Smooth muscle cell (in vitro differentiated cells): ENCODE data around the gene RNGTT. TPM values are rescaled to one million over a fixed set of nuclear protein-coding genes. Genes with fewer than 3 reads are reported as not detected.
"Not testable (repeated sequence)": the region's sequence is repeated elsewhere in the genome, so short reads cannot be mapped to it uniquely, and the experiment has no call there.

Experiments
- DNase-seq: peaks from one replicate; lab custom pipeline; 2025; ENCODE audit not compliant: unreplicated experiment; lab: John Stamatoyannopoulos, UW
- H2AFZ ChIP-seq: fragments of 200-600 bp; sonication (generic); 2 replicates; pipeline ENCODE4 v1.6.0; 2016; ENCODE audit warnings: antibody characterized with exemption, low read depth, mild to moderate bottlenecking
- H3F3A ChIP-seq: fragments of 200-600 bp; sonication (generic); 2 replicates; pipeline ENCODE4 v1.6.0; 2017; ENCODE audit warnings: antibody characterized with exemption, low read depth
- H3K27ac ChIP-seq: fragments of 200-600 bp; sonication (generic); 2 replicates; pipeline ENCODE4 v1.5.1; 2016; ENCODE audit warnings: low read depth, mild to moderate bottlenecking
- H3K27me3 ChIP-seq: fragments of 200-600 bp; sonication (generic); 2 replicates; pipeline ENCODE4 v1.6.1; 2016; ENCODE audit warnings: low read depth, mild to moderate bottlenecking
- H3K36me3 ChIP-seq: fragments of 200-600 bp; sonication (generic); 2 replicates; pipeline ENCODE4 v1.5.1; 2016; ENCODE audit warnings: low read depth
- H3K4me1 ChIP-seq: fragments of 200-600 bp; sonication (generic); 2 replicates; pipeline ENCODE4 v1.5.1; 2016; ENCODE audit warnings: low read depth
- H3K4me2 ChIP-seq: fragments of 200-600 bp; sonication (generic); 2 replicates; pipeline ENCODE4 v1.6.0; 2016; ENCODE audit warnings: mild to moderate bottlenecking
- H3K4me3 ChIP-seq: fragments of 200-600 bp; sonication (generic); 2 replicates; pipeline ENCODE4 v1.5.1; 2016; ENCODE audit warnings: mild to moderate bottlenecking
- H3K79me2 ChIP-seq: fragments of 200-600 bp; sonication (generic); 2 replicates; pipeline ENCODE4 v1.6.0; 2016; ENCODE audit warnings: low read depth, mild to moderate bottlenecking
- H3K9ac ChIP-seq: fragments of 200-600 bp; sonication (generic); 2 replicates; pipeline ENCODE4 v1.6.0; 2016; ENCODE audit warnings: low read depth
- H3K9me3 ChIP-seq: fragments of 200-600 bp; sonication (generic); replicated peaks from 2 replicates; pipeline ENCODE4 v1.5.1; 2016; ENCODE audit warnings: low read depth
- H4K20me1 ChIP-seq: fragments of 200-600 bp; sonication (generic); 2 replicates; pipeline ENCODE4 v1.6.0; 2016; ENCODE audit warnings: low read depth
- CTCF ChIP-seq: fragments of 200-600 bp; sonication (generic); IDR thresholded peaks from 2 replicates; pipeline ENCODE4 v1.5.1; 2017; ENCODE audit warnings: borderline replicate concordance, mild to moderate bottlenecking, antibody characterized with exemption; ENCODE audit not compliant: insufficient read depth, poor library complexity, severe bottlenecking
- WGBS: methylation state at CpG from one replicate; pipeline ENCODE4 v1.1.7; 2016; ENCODE audit warnings: low lambda C conversion rate; 5-methylcytosine and 5-hydroxymethylcytosine counted together
- polyA plus RNA-seq: library from polyadenylated mRNA; unstranded; fragments of >200 nt; fragmentation: Nextera tagmentation; extraction: Ambion mirVana; gene quantifications from 2 replicates; pipeline ENCODE4 v1.2.1, GENCODE V29; 2016
- total RNA-seq: library from RNA; depleted of rRNA; stranded (reverse); fragments of >200 nt; gene quantifications from 2 replicates; pipeline ENCODE4 v1.2.3, GENCODE V29; 2014

The RNGTT gene
- total and polyA plus RNA-seq, 2 experiments from 2014 or later: 7.5 to 22.7 TPM

- 100% methylated on average over 1 of the region's 1 CpG for WGBS
- Histone ChIP-seq H2AFZ (no peak overlapping the region), H3K4me2 (no peak overlapping the region), H3K4me1 (no peaks in the 10 kb centered on the region), H3K4me3 (no peak overlapping the region), H3K27ac (no peak overlapping the region), H3K79me2 (peaks cover 65% of the 10 kb centered on the region), H3F3A (no peaks in the 10 kb centered on the region), H3K9ac (no peak overlapping the region), H3K9me3 (peaks cover 16% of the 10 kb centered on the region), H4K20me1 (peaks cover 3% of the 10 kb centered on the region), H3K36me3 (peaks cover 7% of the 10 kb centered on the region), H3K27me3 (no peaks in the 10 kb centered on the region)
- DNase-seq: no peak
- no peak for TF ChIP-seq CTCF
Observed at GRCh38 chr6:88952065-88952704, 11.2 kb downstream of the RNGTT start.

GRCh38 chr6:88945415-88946008, 17.9 kb downstream of the RNGTT start:
- WGBS: 95% methylated on average over 7 of the region's 7 CpGs
- Histone ChIP-seq H3K4me3 (no peak overlapping the region), H3K4me1 (no peaks in the 10 kb centered on the region), H3K9me3 (no peaks in the 10 kb centered on the region), H3K27me3 (no peaks in the 10 kb centered on the region), H3F3A (no peaks in the 10 kb centered on the region), H3K27ac (no peak overlapping the region), H3K79me2 (peaks cover 40% of the 10 kb centered on the region), H4K20me1 (peaks cover 30% of the 10 kb centered on the region), H3K36me3 (no peaks in the 10 kb centered on the region), H3K4me2 (no peak overlapping the region), H3K9ac (no peak overlapping the region), H2AFZ (no peak overlapping the region)
- TF ChIP-seq CTCF: no peak
- no peak for DNase-seq

- no peak for DNase-seq
- H3K27me3 ChIP-seq: no peaks in the 10 kb centered on the region
- H3F3A ChIP-seq: no peaks in the 10 kb centered on the region
- H4K20me1 ChIP-seq: no peaks in the 10 kb centered on the region
- 100% methylated on average over 2 of the region's 2 CpGs for WGBS
- H3K4me2 ChIP-seq: no peak overlapping the region
- no peak for TF ChIP-seq CTCF
- no peak overlapping the region for H3K4me3 ChIP-seq
- H2AFZ ChIP-seq: no peak overlapping the region
- no peak overlapping the region for H3K9ac ChIP-seq
- H3K9me3 ChIP-seq: no peaks in the 10 kb centered on the region
- peaks cover 24% of the 10 kb centered on the region for H3K36me3 ChIP-seq
- no peak overlapping the region for H3K27ac ChIP-seq
- no peaks in the 10 kb centered on the region for H3K79me2 ChIP-seq
- H3K4me1 ChIP-seq: no peaks in the 10 kb centered on the region
Observed at GRCh38 chr6:88933521-88933920, 29.9 kb downstream of the RNGTT start.

- H3K4me3 ChIP-seq, H3K27me3 ChIP-seq, H3K27ac ChIP-seq, H3K79me2 ChIP-seq, H3F3A ChIP-seq, H3K9ac ChIP-seq, DNase-seq, H4K20me1 ChIP-seq, H3K4me1 ChIP-seq, H3K4me2 ChIP-seq, H2AFZ ChIP-seq, H3K9me3 ChIP-seq: not testable (repeated sequence)
- 89% methylated on average over 5 of the region's 5 CpGs for WGBS
- peaks cover 18% of the 10 kb centered on the region for H3K36me3 ChIP-seq
Observed at GRCh38 chr6:88932019-88932418, 31.4 kb downstream of the RNGTT start.
